GM10847 (cell line): ENCODE data around the gene DAG1.

Experiments used
- POLR2A ChIP-seq: IDR thresholded peaks from 2 replicates; pipeline ENCODE4 v1.6.1; 2011; ENCODE audit not compliant: insufficient read length; ENCODE audit errors: extremely low read depth

The DAG1 gene

DNA sequence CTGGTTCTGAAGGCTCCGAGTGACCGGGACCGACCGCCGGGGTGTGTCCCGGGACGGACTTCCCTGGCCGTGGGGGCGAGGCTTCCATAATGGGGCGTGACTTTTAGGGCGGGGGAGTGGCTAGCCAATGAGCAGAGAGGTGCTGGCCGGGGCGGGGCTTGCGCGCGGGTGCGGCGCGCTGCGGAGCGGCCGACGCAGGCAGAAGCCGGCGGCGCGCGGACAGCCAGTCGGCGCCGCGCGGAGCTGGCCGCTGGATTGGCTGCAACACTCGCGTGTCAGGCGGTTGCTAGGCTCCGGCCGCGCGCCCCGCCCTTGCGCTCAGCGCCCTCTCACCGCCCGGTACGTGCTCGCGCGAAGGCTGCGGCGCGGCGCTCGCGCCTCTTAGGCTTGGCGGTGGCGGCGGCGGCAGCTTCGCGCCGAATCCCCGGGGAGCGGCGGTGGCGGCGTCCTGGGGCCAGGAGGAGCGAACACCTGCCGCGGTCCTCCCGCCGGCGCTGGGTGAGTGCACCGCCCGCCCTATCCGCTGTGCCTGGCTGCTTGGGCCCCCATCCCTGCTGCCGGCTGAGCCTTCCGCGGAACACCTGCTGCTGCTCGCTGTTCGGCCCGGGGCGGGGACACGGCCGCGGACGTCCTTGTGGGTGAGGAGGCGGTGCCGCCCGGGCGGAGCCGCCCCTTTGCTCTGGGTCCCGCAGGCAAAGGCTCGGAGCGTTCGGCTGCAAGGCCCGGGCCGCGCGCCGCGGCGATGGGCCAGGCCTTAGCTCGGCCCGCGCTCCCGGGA, at the start of gene DAG1:
Gene DAG1, plus strand, starts transcription at position 332 of the 778 bp plus-strand sequence. CDS start 40,268 bp downstream, outside the sequence.
- peak; percentile 12 for TF ChIP-seq POLR2A

- no peak for TF ChIP-seq POLR2A
Measured at GRCh38 chr3:49421890-49422378, 48.1 kb upstream of the DAG1 start.

- no peak for TF ChIP-seq POLR2A
Measured at GRCh38 chr3:49422379-49423248, 47.5 kb upstream of the DAG1 start, which contains the start of gene AMT. Gene AMT (minus strand): TSS chr3:49422473. CDS start chr3:49422450, 23 bp downstream.

DNA sequence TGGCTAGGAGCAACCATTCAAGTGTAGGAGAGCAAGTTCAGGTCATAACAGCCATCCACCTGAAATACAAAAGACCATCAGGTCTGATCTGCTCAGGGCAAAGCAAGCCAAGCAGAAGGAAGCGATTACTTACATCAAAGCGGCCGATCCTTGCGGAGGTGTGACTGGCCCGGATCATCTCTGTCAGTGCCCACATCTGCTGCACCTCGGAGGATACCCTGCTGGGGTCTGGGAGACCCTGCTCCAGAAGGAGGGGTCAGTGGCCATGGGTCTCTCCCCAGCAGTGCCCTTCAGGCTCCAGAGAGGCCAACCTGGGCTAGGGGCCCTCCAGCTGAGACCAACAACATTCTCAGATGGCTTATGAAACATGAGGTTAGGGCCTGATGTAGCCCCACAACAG, 45.3 kb upstream of the DAG1 start:
- TF ChIP-seq POLR2A, result no peak

DNA sequence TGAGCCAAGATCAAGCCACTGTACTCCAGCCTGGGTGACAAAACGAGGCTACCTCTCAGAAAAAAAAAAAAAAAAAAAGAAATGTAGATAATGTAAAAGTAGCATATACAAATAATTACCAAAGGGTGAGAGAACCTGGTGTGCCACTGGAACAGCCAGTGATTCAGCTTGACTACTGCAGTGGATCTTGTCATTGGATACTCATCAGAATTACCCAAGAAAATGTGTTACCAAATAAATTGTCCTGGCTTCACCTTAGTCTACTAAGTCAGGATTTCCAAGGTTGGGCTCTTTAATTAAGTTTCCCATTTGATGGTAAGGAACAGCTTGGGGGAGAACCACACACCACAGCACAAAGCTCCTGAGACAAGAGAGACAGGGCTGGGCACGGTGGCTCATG, 42.5 kb upstream of the DAG1 start:
- TF ChIP-seq POLR2A, result no peak

- TF ChIP-seq POLR2A, result no peak
Measured at GRCh38 chr3:49428752-49429080, 41.4 kb upstream of the DAG1 start.

DNA sequence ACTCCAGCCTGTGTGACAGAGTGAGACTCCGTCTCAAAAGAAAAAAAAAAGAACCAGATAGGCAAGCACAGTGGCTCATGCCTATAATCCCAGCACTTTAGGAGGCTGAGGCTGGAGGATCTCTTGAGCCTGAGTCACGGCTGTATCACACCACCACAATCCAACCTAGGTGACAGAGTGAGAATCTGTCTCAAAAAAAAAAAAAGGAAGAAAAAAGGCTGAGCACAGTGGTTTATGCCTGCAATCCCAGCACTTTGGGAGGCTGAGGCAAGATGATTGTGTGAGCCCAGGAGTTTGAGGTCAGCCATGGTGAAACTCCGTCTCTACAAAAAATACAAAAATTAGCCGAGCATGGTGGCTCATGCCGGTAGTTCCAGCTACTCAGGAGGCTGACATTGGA, 35.3 kb upstream of the DAG1 start:
- no peak for TF ChIP-seq POLR2A

DNA sequence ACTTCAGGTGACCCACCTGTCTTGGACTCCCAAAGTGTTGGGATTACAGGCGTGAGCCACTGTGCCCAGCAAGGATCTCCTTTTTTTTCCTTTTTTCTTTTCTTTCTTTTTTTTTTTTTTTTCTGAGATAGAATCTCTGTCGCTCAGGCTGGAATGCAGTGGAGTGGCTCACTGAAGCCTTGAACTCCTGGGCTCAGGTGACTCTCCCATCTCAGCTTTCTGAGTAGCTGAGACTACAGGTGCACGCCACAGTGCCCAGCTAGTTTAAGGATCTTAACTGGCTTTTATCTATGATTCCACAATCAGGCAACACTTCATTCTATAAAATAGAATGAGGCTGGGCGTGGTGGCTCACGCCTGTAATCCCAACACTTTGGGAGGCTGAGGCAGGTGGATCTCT, 24.7 kb upstream of the DAG1 start:
- TF ChIP-seq POLR2A, result no peak

DNA sequence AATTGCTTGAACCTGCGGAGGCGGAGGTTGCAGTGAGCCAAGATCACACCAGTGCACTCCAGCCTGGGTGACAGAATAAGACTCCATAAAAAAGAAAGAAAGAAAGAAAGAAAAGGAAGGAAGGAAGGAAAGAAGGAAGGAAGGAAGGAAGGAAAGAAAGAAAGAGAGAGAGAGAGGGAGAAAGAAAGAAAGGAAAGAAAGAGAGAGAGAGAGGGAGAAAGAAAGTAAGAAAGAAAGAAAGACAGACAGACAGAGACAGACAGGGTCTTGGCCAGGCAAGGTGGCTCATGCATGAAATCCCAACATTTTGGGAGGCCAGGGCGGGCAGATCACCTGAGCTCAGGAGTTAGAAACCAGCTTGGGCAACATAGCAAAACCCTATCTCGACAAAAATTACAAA, 16.4 kb upstream of the DAG1 start:
- TF ChIP-seq POLR2A, result no peak

GRCh38 chr3:49454458-49454857, 15.6 kb upstream of the DAG1 start:
- no peak for TF ChIP-seq POLR2A

DNA sequence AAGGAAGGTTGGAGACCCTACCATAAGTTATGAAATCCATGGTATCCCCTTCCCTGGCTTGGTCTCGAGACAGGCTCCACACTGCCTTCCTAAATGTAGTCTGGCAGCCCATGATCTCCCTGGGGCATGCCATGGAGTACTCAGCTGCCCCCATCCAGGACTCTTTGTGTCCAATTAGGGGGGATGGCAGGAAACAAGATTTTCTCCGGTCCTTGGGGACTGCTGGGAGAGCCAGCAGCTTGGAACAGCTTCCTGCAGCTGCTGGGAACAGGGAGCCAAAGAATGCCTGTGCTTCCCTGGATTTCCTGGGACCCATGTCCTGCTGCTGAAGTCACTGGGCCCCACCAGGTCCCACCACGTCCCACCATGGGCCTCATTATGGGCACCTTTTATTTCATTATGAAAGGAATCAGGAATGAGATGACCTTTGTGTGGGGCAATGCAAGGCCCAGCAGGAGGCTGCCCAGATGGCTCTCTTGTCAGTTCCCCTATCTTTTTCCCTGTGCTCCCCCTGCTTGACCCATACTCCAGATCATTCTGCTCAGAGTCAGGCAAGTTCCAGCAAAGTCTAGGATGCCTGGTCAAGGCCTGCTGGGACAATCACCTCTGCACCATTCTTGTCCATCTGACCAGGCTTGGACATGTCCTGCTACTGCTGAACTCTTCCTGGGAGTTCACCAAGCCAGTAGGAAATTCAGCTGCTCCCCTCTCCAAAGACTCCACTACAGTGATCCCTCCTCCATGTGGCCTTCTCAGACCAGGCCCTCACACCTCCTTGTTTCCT, 15.0 kb upstream of the DAG1 start:
- no peak for TF ChIP-seq POLR2A

GRCh38 chr3:49456466-49456865, 13.6 kb upstream of the DAG1 start:
- TF ChIP-seq POLR2A, result no peak

GRCh38 chr3:49460188-49460890, 9.7 kb upstream of the DAG1 start:
- no peak for TF ChIP-seq POLR2A

GRCh38 chr3:49460956-49461355, 9.1 kb upstream of the DAG1 start:
- TF ChIP-seq POLR2A, result no peak
